HepG2 (cell line): ENCODE data around the gene PPM1F. TPM values are rescaled to one million over a fixed set of nuclear protein-coding genes. Genes with fewer than 3 reads are reported as not detected.

ENCODE experiments used
- CHCHD3 ChIP-seq: sonication (generic); formaldehyde crosslinking; IDR thresholded peaks from 2 replicates; pipeline ENCODE4 v1.8.0; 2022; ENCODE audit warnings: mild to moderate bottlenecking, missing genetic modification reagents, moderate library complexity
- EEA1 ChIP-seq: sonication (generic); formaldehyde crosslinking; IDR thresholded peaks from 2 replicates; pipeline ENCODE4 v1.5.1; 2020; ENCODE audit warnings: mild to moderate bottlenecking, missing genetic modification reagents, borderline replicate concordance
- HCFC1 ChIP-seq: fragments of 150-350 bp; IDR thresholded peaks from 2 replicates; pipeline ENCODE4 v1.6.1; 2014; ENCODE audit warnings: low read depth, low read length
- NFYB ChIP-seq: sonication (generic); formaldehyde crosslinking; IDR thresholded peaks from 2 replicates; pipeline ENCODE4 v1.4.0; 2020; ENCODE audit warnings: missing genetic modification reagents
- POLR2AphosphoS5 ChIP-seq: IDR thresholded peaks from 2 replicates; pipeline ENCODE4 v1.6.1; 2012; ENCODE audit warnings: low read depth, low read length
- RBAK ChIP-seq: sonication (generic); formaldehyde crosslinking; IDR thresholded peaks from 2 replicates; pipeline ENCODE4 v1.5.1; 2020; ENCODE audit warnings: mild to moderate bottlenecking, missing genetic modification reagents
- SETDB1 ChIP-seq: sonication (generic); formaldehyde crosslinking; IDR thresholded peaks from 2 replicates; pipeline ENCODE4 v1.5.1; 2020; ENCODE audit warnings: missing genetic modification reagents, mild to moderate bottlenecking, borderline replicate concordance
- THYN1 ChIP-seq: sonication (generic); formaldehyde crosslinking; IDR thresholded peaks from 2 replicates; pipeline ENCODE4 v1.8.1; 2023; ENCODE audit warnings: low read depth, mild to moderate bottlenecking, moderate library complexity, missing genetic modification reagents, borderline replicate concordance
- TP53 ChIP-seq: sonication (generic); formaldehyde crosslinking; conservative IDR thresholded peaks from 2 replicates; pipeline ENCODE4 v1.4.0; 2020; ENCODE audit warnings: missing genetic modification reagents
- ZNF234 ChIP-seq: sonication (generic); formaldehyde crosslinking; conservative IDR thresholded peaks from 2 replicates; pipeline ENCODE4 v1.5.1; 2020; ENCODE audit warnings: mild to moderate bottlenecking, missing genetic modification reagents
- ZNF619 ChIP-seq: sonication (generic); formaldehyde crosslinking; IDR thresholded peaks from 2 replicates; pipeline ENCODE4 v1.4.0; 2020; ENCODE audit warnings: mild to moderate bottlenecking, missing genetic modification reagents
- ZNF674 ChIP-seq: sonication (generic); formaldehyde crosslinking; IDR thresholded peaks from 2 replicates; pipeline ENCODE4 v1.5.0; 2020; ENCODE audit warnings: low read depth, mild to moderate bottlenecking, missing genetic modification reagents
- ZSCAN22 ChIP-seq: sonication (generic); formaldehyde crosslinking; IDR thresholded peaks from 2 replicates; pipeline ENCODE4 v1.4.0; 2020; ENCODE audit warnings: mild to moderate bottlenecking, missing genetic modification reagents
- polyA plus RNA-seq, 8 experiments: library from polyadenylated mRNA; depleted of rRNA in 3 of 8; stranded (reverse) in 7 of 8; unstranded in 1 of 8; fragments of >200 nt; fragmentation: Illumina TruSeq in 4 of 8; extraction: Trizol in 4 of 8; gene quantifications; 2 replicates each; pipeline versions ENCODE4 v1.2.1 to v1.2.3, GENCODE V29; 2011 to 2016; ENCODE audit warnings: low read depth in 4 of 8, missing spikeins in 1 of 8, mixed read lengths in 1 of 8; ENCODE audit not compliant: insufficient read depth in 1 of 8
- total RNA-seq, 5 experiments: library from RNA; depleted of rRNA; stranded (reverse); fragments of >200 nt; fragmentation: Illumina TruSeq; extraction: Trizol; gene quantifications; 2 replicates each; pipeline ENCODE4 v1.2.3, GENCODE V29; 2016; ENCODE audit warnings: low read depth in 1 of 5
- TF ChIP-seq, protein P1 (sequence below): IDR thresholded peaks from 2 replicates; pipeline ENCODE4 v1.4.0; 2020; ENCODE audit warnings: mild to moderate bottlenecking, missing genetic modification reagents
- TF ChIP-seq, protein P2 (sequence below): conservative IDR thresholded peaks from 2 replicates; pipeline ENCODE4 v1.6.1; 2018; ENCODE audit warnings: missing genetic modification reagents
- TF ChIP-seq, protein P3 (sequence below): sonication (generic); formaldehyde crosslinking; IDR thresholded peaks from 2 replicates; pipeline ENCODE4 v1.4.0; 2020; ENCODE audit warnings: mild to moderate bottlenecking, missing genetic modification reagents, borderline replicate concordance
- TF ChIP-seq, protein P4 (sequence below): sonication (generic); formaldehyde crosslinking; IDR thresholded peaks from 2 replicates; pipeline ENCODE4 v1.4.0; 2020; ENCODE audit warnings: mild to moderate bottlenecking, missing genetic modification reagents
- TF ChIP-seq, protein P5 (sequence below): sonication (generic); formaldehyde crosslinking; IDR thresholded peaks from 2 replicates; pipeline ENCODE4 v1.5.0; 2020; ENCODE audit warnings: missing genetic modification reagents

Gene PPM1F
- total and polyA plus RNA-seq, 2 of the 13 experiments (the other 11 are each of a cell fraction or from before 2014, with no cell fraction given) = 11.0 to 19.6 TPM

DNA sequence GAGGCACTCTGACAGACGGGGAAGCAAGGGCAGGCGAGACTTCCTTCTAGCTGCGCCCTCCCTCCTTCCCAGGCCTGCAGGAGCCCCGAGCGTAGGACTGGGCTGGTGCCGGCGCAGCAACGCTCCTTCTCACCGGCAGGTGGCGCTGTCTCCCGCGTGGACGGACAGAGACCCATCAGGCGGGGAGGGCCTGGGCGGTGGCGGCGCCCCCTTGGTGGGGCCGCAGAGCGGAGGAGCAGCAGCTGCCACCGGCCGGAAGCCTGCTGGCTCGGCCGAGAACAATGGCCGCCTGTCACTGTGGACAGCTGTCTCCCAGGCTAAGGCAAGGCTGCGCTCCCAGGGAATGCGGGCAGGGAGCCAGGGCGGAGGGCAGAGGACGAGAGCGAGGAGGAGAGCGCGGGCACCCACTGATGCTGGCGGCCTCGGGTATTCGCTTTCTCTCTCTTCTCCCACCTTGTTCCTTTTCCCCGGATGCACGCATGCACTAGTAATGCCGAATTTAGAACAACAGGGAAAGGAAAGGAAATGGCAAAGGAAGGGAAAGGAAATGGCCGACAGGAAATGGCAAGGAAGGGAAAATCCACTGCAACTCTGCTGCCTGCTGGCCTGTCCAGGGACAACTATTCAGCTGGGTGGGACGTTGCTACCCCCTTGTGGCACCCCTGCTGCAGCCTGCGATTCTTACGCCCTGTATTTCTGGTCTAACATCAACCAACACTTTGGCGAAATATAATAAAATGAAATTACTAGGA, 14.4 kb downstream of the PPM1F start (continued):
- TF ChIP-seq, protein P1, sequence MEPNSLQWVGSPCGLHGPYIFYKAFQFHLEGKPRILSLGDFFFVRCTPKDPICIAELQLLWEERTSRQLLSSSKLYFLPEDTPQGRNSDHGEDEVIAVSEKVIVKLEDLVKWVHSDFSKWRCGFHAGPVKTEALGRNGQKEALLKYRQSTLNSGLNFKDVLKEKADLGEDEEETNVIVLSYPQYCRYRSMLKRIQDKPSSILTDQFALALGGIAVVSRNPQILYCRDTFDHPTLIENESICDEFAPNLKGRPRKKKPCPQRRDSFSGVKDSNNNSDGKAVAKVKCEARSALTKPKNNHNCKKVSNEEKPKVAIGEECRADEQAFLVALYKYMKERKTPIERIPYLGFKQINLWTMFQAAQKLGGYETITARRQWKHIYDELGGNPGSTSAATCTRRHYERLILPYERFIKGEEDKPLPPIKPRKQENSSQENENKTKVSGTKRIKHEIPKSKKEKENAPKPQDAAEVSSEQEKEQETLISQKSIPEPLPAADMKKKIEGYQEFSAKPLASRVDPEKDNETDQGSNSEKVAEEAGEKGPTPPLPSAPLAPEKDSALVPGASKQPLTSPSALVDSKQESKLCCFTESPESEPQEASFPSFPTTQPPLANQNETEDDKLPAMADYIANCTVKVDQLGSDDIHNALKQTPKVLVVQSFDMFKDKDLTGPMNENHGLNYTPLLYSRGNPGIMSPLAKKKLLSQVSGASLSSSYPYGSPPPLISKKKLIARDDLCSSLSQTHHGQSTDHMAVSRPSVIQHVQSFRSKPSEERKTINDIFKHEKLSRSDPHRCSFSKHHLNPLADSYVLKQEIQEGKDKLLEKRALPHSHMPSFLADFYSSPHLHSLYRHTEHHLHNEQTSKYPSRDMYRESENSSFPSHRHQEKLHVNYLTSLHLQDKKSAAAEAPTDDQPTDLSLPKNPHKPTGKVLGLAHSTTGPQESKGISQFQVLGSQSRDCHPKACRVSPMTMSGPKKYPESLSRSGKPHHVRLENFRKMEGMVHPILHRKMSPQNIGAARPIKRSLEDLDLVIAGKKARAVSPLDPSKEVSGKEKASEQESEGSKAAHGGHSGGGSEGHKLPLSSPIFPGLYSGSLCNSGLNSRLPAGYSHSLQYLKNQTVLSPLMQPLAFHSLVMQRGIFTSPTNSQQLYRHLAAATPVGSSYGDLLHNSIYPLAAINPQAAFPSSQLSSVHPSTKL (CRISPR knock-in tag) = peak; percentile 66
- TF ChIP-seq HCFC1 (no peak; the same call in 1 of the 2 replicates), ZNF674 (CRISPR knock-in tag) (no peak), ZNF234 (CRISPR knock-in tag) (no peak), RBAK (CRISPR knock-in tag) (no peak), POLR2AphosphoS5 (no peak), SETDB1 (no peak), ZNF619 (CRISPR knock-in tag) (peak; percentile 92; the same call in 1 of the 2 replicates), TP53 (CRISPR knock-in tag) (0 out of 2 replicates have a peak, but pooled peaks have one; percentile 46), NFYB (CRISPR knock-in tag) (no peak), CHCHD3 (0 out of 2 replicates have a peak, but pooled peaks have one; percentile 47), EEA1 (peak; percentile 42; the same call in 1 of the 2 replicates), ZSCAN22 (CRISPR knock-in tag) (no peak), THYN1 (CRISPR knock-in tag) (no peak)
- TF ChIP-seq, protein P2, sequence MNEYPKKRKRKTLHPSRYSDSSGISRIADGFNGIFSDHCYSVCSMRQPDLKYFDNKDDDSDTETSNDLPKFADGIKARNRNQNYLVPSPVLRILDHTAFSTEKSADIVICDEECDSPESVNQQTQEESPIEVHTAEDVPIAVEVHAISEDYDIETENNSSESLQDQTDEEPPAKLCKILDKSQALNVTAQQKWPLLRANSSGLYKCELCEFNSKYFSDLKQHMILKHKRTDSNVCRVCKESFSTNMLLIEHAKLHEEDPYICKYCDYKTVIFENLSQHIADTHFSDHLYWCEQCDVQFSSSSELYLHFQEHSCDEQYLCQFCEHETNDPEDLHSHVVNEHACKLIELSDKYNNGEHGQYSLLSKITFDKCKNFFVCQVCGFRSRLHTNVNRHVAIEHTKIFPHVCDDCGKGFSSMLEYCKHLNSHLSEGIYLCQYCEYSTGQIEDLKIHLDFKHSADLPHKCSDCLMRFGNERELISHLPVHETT (CRISPR knock-in tag) = 0 out of 2 replicates have a peak, but pooled peaks have one; percentile 27
- TF ChIP-seq, protein P3, sequence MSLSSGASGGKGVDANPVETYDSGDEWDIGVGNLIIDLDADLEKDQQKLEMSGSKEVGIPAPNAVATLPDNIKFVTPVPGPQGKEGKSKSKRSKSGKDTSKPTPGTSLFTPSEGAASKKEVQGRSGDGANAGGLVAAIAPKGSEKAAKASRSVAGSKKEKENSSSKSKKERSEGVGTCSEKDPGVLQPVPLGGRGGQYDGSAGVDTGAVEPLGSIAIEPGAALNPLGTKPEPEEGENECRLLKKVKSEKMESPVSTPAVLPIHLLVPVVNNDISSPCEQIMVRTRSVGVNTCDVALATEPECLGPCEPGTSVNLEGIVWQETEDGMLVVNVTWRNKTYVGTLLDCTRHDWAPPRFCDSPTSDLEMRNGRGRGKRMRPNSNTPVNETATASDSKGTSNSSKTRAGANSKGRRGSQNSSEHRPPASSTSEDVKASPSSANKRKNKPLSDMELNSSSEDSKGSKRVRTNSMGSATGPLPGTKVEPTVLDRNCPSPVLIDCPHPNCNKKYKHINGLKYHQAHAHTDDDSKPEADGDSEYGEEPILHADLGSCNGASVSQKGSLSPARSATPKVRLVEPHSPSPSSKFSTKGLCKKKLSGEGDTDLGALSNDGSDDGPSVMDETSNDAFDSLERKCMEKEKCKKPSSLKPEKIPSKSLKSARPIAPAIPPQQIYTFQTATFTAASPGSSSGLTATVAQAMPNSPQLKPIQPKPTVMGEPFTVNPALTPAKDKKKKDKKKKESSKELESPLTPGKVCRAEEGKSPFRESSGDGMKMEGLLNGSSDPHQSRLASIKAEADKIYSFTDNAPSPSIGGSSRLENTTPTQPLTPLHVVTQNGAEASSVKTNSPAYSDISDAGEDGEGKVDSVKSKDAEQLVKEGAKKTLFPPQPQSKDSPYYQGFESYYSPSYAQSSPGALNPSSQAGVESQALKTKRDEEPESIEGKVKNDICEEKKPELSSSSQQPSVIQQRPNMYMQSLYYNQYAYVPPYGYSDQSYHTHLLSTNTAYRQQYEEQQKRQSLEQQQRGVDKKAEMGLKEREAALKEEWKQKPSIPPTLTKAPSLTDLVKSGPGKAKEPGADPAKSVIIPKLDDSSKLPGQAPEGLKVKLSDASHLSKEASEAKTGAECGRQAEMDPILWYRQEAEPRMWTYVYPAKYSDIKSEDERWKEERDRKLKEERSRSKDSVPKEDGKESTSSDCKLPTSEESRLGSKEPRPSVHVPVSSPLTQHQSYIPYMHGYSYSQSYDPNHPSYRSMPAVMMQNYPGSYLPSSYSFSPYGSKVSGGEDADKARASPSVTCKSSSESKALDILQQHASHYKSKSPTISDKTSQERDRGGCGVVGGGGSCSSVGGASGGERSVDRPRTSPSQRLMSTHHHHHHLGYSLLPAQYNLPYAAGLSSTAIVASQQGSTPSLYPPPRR (CRISPR knock-in tag) = no peak
- TF ChIP-seq, protein P4, sequence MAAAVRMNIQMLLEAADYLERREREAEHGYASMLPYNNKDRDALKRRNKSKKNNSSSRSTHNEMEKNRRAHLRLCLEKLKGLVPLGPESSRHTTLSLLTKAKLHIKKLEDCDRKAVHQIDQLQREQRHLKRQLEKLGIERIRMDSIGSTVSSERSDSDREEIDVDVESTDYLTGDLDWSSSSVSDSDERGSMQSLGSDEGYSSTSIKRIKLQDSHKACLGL (CRISPR knock-in tag) = peak; percentile 71
- TF ChIP-seq, protein P5, sequence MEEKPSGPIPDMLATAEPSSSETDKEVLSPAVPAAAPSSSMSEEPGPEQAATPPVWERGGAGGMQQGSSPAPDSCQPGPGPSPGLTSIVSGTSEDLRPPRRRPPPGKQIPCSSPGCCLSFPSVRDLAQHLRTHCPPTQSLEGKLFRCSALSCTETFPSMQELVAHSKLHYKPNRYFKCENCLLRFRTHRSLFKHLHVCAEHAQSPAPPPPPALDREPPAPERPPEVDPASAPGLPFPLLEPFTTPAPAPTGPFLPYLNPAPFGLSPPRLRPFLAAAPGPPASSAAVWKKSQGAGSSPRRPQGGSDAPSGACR (CRISPR knock-in tag) = 0 out of 2 replicates have a peak, but pooled peaks have one; percentile 44
